NB4 (cell line): ENCODE results near the gene ISM1.

Experiments
- DNase-seq: peaks from one replicate; pipeline ENCODE4 v3.0.0; 2010; ENCODE audit warnings: low read depth
- H3K4me3 ChIP-seq: one replicate; pipeline ENCODE4 v1.5.1; 2011; ENCODE audit warnings: mild to moderate bottlenecking, low read depth, low read length, moderate library complexity
- MAX ChIP-seq: IDR thresholded peaks from 2 replicates; pipeline ENCODE4 v1.6.1; 2011; ENCODE audit warnings: low read depth, low read length
- MYC ChIP-seq: IDR thresholded peaks from 2 replicates; pipeline ENCODE4 v1.6.1; 2011; ENCODE audit warnings: low read depth, low read length
- POLR2A ChIP-seq: IDR thresholded peaks from 2 replicates; pipeline ENCODE4 v1.6.1; 2011; ENCODE audit warnings: mild to moderate bottlenecking; ENCODE audit not compliant: insufficient read length; ENCODE audit errors: extremely low read depth
- TF ChIP-seq, protein P1 (sequence below): IDR thresholded peaks from one replicate; pipeline ENCODE4 v1.5.1; 2012; ENCODE audit warnings: low read depth, low read length

ISM1 gene

GRCh38 chr20:13283869-13284829 is 63.1 kb downstream of the ISM1 start:
- TF ChIP-seq, protein P1, sequence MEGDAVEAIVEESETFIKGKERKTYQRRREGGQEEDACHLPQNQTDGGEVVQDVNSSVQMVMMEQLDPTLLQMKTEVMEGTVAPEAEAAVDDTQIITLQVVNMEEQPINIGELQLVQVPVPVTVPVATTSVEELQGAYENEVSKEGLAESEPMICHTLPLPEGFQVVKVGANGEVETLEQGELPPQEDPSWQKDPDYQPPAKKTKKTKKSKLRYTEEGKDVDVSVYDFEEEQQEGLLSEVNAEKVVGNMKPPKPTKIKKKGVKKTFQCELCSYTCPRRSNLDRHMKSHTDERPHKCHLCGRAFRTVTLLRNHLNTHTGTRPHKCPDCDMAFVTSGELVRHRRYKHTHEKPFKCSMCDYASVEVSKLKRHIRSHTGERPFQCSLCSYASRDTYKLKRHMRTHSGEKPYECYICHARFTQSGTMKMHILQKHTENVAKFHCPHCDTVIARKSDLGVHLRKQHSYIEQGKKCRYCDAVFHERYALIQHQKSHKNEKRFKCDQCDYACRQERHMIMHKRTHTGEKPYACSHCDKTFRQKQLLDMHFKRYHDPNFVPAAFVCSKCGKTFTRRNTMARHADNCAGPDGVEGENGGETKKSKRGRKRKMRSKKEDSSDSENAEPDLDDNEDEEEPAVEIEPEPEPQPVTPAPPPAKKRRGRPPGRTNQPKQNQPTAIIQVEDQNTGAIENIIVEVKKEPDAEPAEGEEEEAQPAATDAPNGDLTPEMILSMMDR: no peak
- TF ChIP-seq POLR2A (no peak), MAX (no peak), MYC (no peak)
- H3K4me3 ChIP-seq: no peak overlapping the region
- DNase-seq: no peak

GRCh38 chr20:13284830-13285229 is 63.8 kb downstream of the ISM1 start:
- no peak for DNase-seq
- TF ChIP-seq POLR2A (no peak), MYC (no peak), MAX (no peak)
- TF ChIP-seq, protein P1: no peak
- H3K4me3 ChIP-seq: no peak overlapping the region

DNA sequence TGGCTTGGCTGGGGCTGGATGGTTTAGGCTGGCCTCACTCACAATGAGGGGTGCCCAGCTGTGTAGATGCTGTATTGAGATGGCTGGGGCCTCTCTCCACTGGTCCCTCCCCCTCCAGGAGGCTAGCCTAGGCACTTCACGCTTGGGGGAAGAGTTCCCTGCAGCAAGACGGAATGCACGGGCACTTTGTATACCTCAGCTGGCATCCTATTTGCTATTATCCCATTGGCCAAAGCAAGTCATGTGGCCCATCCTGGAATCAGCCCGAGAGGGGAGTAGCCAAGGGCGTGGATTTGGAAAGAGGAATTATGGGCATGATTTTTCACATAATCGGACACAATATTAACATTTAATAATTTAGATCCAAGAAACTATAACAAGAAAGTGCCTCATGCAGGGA is 64.3 kb downstream of the ISM1 start:
- DNase-seq: no peak
- no peak overlapping the region for H3K4me3 ChIP-seq
- TF ChIP-seq MAX: no peak
- TF ChIP-seq, protein P1: no peak
- TF ChIP-seq MYC: no peak
- TF ChIP-seq POLR2A: no peak

- no peak overlapping the region for H3K4me3 ChIP-seq
- TF ChIP-seq MYC: no peak
- TF ChIP-seq, protein P1: no peak
- no peak for DNase-seq
Observed at GRCh38 chr20:13286052-13286451, 65.0 kb downstream of the ISM1 start.

DNA sequence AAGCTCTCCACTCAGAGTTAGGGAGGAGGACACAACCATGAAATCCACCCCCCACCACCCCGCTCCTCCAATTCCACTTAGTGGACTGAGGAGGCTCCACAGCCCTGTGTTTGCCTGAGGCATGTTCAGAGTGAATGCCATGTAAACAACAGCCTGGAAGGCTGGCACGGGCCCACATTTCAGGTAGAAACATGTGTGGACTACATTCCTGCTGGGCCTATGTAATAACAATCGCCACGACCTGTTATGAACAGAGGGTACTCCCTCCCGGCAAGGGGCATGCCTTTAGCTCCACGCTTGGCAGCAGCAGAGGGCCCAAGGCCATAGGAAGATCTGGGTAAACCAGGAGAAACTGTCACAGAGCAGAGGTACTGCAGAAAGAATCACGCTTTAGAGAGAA is 65.5 kb downstream of the ISM1 start:
- no peak for DNase-seq
- H3K4me3 ChIP-seq: no peak overlapping the region
- no peak for TF ChIP-seq MAX

DNA sequence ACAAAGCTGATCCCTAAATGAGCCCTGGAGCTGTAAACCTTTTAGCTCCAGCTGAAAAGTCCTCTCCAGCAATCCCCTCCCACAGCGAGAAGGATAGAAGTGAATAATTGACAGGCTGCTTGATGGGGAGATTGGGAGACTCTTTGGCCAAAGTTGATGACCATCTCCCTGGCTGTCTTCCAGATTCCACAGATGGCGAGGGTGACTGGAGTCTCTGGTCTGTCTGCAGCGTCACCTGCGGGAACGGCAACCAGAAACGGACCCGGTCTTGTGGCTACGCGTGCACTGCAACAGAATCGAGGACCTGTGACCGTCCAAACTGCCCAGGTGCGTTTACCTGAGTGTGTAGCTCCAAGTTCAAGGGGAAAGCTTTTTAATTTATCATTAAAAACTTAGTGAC is 67.3 kb downstream of the ISM1 start:
- no peak for TF ChIP-seq MYC
- no peak for TF ChIP-seq POLR2A
- TF ChIP-seq, protein P1: no peak
- no peak for TF ChIP-seq MAX
- H3K4me3 ChIP-seq: no peak overlapping the region
- no peak for DNase-seq
